WTC11 (cell line): ENCODE results near the gene DCP1B. TPM values are rescaled to one million over a fixed set of nuclear protein-coding genes. Genes with fewer than 3 reads are reported as not detected.

Source experiments
- ATAC-seq: fragments of 200-7000 bp; cut with Tn5 transposase; 2 replicates; pipeline ENCODE4 v1.10.0; 2021; ENCODE audit warnings: mild to moderate bottlenecking, moderate library complexity
- CTCF ChIA-PET: fragments of 300-600 bp; sonication (Branson Sonifier 250); formaldehyde crosslinking; loops from one replicate; lab custom pipeline; 2021; ENCODE audit warnings: antibody characterized with exemption; lab: Charles Lee
- POLR2A ChIA-PET: fragments of 350-600 bp; sonication (Branson Sonifier 250); formaldehyde crosslinking; loops from one replicate; lab custom pipeline; 2021; ENCODE audit warnings: antibody characterized with exemption; lab: Charles Lee
- DNase-seq: peaks from one replicate; pipeline ENCODE4 v3.0.0; 2021; ENCODE audit warnings: low spot score
- H3K27ac Mint-ChIP-seq: 2 replicates; pipeline ENCODE4 v1.8.0; 2021; ENCODE audit warnings: mixed read lengths
- H3K27me3 Mint-ChIP-seq: 2 replicates; pipeline ENCODE4 v1.8.0; 2021; ENCODE audit warnings: low read depth, mild to moderate bottlenecking, moderate library complexity, mixed read lengths
- H3K36me3 Mint-ChIP-seq: 2 replicates; pipeline ENCODE4 v1.8.0; 2021; ENCODE audit warnings: mixed read lengths
- H3K4me1 Mint-ChIP-seq: 2 replicates; pipeline ENCODE4 v1.8.0; 2022; ENCODE audit warnings: mixed read lengths
- H3K4me3 Mint-ChIP-seq: 2 replicates; pipeline ENCODE4 v1.8.0; 2021; ENCODE audit warnings: mild to moderate bottlenecking, moderate library complexity, mixed read lengths
- H3K9me3 Mint-ChIP-seq: 2 replicates; pipeline ENCODE4 v1.8.0; 2021; ENCODE audit warnings: mixed read lengths
- FOXJ3 ChIP-seq: sonication (generic); formaldehyde crosslinking; IDR thresholded peaks from 2 replicates; pipeline ENCODE4 v1.9.0; 2021; ENCODE audit warnings: missing genetic modification reagents, mild to moderate bottlenecking, borderline replicate concordance
- FOXK1 ChIP-seq: sonication (generic); formaldehyde crosslinking; IDR thresholded peaks from 2 replicates; pipeline ENCODE4 v1.8.0; 2022; ENCODE audit warnings: mild to moderate bottlenecking, moderate library complexity, missing genetic modification reagents
- GABPB1 ChIP-seq: sonication (generic); formaldehyde crosslinking; IDR thresholded peaks from 2 replicates; pipeline ENCODE4 v1.8.1; 2023; ENCODE audit warnings: mild to moderate bottlenecking, missing genetic modification reagents
- GTF2I ChIP-seq: fragments of 250-450 bp; sonication (Bioruptor Pico); conservative IDR thresholded peaks from 2 replicates; pipeline ENCODE4 v1.4.0; 2021; ENCODE audit warnings: mild to moderate bottlenecking
- JAZF1 ChIP-seq: fragments of 250-450 bp; sonication (Bioruptor Pico); IDR thresholded peaks from 2 replicates; pipeline ENCODE4 v1.9.0; 2021; ENCODE audit warnings: moderate library complexity, mild to moderate bottlenecking, inconsistent platforms
- KAT7 ChIP-seq: sonication (generic); formaldehyde crosslinking; IDR thresholded peaks from 2 replicates; pipeline ENCODE4 v1.8.1; 2023; ENCODE audit warnings: missing genetic modification reagents, mild to moderate bottlenecking, borderline replicate concordance
- MYBL2 ChIP-seq: sonication (generic); formaldehyde crosslinking; IDR thresholded peaks from 2 replicates; pipeline ENCODE4 v1.8.1; 2023; ENCODE audit warnings: mild to moderate bottlenecking, moderate library complexity, missing genetic modification reagents
- NFE2L1 ChIP-seq: sonication (generic); formaldehyde crosslinking; IDR thresholded peaks from 2 replicates; pipeline ENCODE4 v1.8.1; 2023; ENCODE audit warnings: missing genetic modification reagents
- NFYB ChIP-seq: sonication (generic); formaldehyde crosslinking; conservative IDR thresholded peaks from 2 replicates; pipeline ENCODE4 v1.8.0; 2022; ENCODE audit warnings: low read depth, missing genetic modification reagents
- NR3C1 ChIP-seq: sonication (generic); formaldehyde crosslinking; conservative IDR thresholded peaks from 2 replicates; pipeline ENCODE4 v1.8.1; 2023; ENCODE audit warnings: low read depth, mild to moderate bottlenecking, missing genetic modification reagents
- PREB ChIP-seq: sonication (generic); formaldehyde crosslinking; IDR thresholded peaks from 2 replicates; pipeline ENCODE4 v1.8.1; 2022; ENCODE audit warnings: mild to moderate bottlenecking, missing genetic modification reagents, moderate library complexity, borderline replicate concordance
- PRRX2 ChIP-seq: fragments of 250-450 bp; sonication (Bioruptor Pico); IDR thresholded peaks from 2 replicates; pipeline ENCODE4 v1.8.0; 2021; ENCODE audit warnings: mild to moderate bottlenecking
- SMAD4 ChIP-seq: sonication (generic); formaldehyde crosslinking; IDR thresholded peaks from 2 replicates; pipeline ENCODE4 v1.8.0; 2022; ENCODE audit warnings: mild to moderate bottlenecking, missing genetic modification reagents
- ZNF219 ChIP-seq: sonication (generic); formaldehyde crosslinking; IDR thresholded peaks from 2 replicates; pipeline ENCODE4 v1.8.0; 2023; ENCODE audit warnings: missing genetic modification reagents, mild to moderate bottlenecking, borderline replicate concordance
- ZNF232 ChIP-seq: sonication (generic); formaldehyde crosslinking; IDR thresholded peaks from 2 replicates; pipeline ENCODE4 v1.8.0; 2022; ENCODE audit warnings: mild to moderate bottlenecking, missing genetic modification reagents
- ZNF416 ChIP-seq: fragments of 250-450 bp; sonication (Bioruptor Pico); IDR thresholded peaks from 2 replicates; pipeline ENCODE4 v1.9.0; 2021; ENCODE audit warnings: mild to moderate bottlenecking, inconsistent platforms
- ZNF423 ChIP-seq: fragments of 250-450 bp; sonication (Bioruptor Pico); IDR thresholded peaks from 2 replicates; pipeline ENCODE4 v2.1.2; 2022; ENCODE audit warnings: mild to moderate bottlenecking, moderate library complexity
- ZNF532 ChIP-seq: fragments of 250-450 bp; sonication (Bioruptor Pico); IDR thresholded peaks from 2 replicates; pipeline ENCODE4 v1.9.0; 2021; ENCODE audit warnings: mild to moderate bottlenecking, borderline replicate concordance
- ZNF671 ChIP-seq: fragments of 250-450 bp; sonication (Bioruptor Pico); IDR thresholded peaks from 2 replicates; pipeline ENCODE4 v1.8.0; 2021; ENCODE audit warnings: mild to moderate bottlenecking
- ZSCAN18 ChIP-seq: fragments of 250-450 bp; sonication (Bioruptor Pico); IDR thresholded peaks from 2 replicates; pipeline ENCODE4 v2.1.2; 2022; ENCODE audit warnings: mild to moderate bottlenecking, moderate library complexity
- total RNA-seq: library from RNA; stranded (reverse); gene quantifications from 3 replicates; pipeline ENCODE4 v1.2.3, GENCODE V29; 2021
- TF ChIP-seq, protein P1 (sequence below): fragments of 250-450 bp; sonication (Bioruptor Pico); conservative IDR thresholded peaks from 2 replicates; pipeline ENCODE4 v1.9.0; 2021; ENCODE audit warnings: mild to moderate bottlenecking
- TF ChIP-seq, protein P2 (sequence below): fragments of 250-450 bp; sonication (Bioruptor Pico); IDR thresholded peaks from 2 replicates; pipeline ENCODE4 v1.9.0; 2021; ENCODE audit warnings: moderate library complexity, mild to moderate bottlenecking, inconsistent platforms, borderline replicate concordance
- TF ChIP-seq, protein P3 (sequence below): fragments of 250-450 bp; sonication (Bioruptor Pico); IDR thresholded peaks from 2 replicates; pipeline ENCODE4 v1.9.0; 2021; ENCODE audit warnings: mild to moderate bottlenecking

DCP1B gene
- total RNA-seq, 1 experiment from 2014 or later = 25.1 TPM

DNA sequence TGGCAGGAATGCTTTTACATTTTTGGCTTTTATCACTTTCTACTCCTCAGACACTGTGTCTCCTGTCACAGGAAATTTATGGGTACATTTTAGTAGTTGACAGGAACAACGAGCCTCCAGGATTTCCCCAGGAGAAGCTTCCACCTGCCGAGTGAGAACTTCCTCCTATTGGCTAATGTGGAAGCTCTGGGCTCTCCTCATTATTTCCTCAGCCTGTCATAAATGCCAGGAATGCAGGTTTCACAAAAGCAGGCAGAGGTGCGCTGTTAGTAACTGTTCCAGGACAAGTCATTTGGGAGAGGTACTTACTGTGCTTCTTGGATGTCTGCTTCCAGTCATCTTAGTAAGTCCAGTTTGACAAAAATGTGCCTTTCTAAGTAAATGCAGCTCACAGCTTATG is 19.1 kb upstream of the DCP1B start (continued):
- TF ChIP-seq, protein P1, sequence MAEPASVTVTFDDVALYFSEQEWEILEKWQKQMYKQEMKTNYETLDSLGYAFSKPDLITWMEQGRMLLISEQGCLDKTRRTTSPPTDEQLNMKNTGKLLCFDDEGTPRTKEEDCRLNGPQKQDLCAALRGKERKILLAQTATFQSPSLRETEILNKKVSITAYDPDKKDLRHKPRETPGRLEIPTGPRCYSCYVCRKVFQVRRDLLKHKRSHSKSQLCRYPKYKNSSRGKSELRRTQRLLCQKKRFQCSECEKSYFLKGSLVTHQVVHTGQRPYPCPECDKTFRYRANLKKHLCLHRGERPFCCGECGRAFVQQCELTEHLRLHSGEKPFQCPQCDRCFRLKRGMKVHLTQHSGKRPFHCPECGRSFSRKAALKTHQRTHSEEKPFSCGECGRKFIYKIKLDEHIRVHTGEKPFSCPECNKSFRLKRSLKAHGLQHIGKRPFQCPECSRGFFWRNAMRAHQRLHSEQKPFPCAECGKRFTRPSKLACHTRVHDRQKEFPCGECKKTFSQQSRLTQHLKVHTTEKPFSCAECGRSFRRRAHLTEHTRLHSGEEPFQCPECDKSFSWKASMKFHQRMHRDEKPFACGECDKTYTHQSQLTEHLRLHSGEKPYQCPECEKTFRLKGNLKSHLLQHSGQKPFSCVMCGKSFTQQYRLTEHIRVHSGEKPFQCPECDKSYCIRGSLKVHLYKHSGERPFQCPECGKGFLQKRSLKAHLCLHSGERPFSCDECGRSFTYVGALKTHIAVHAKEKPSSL (CRISPR knock-in tag) = no peak
- TF ChIP-seq FOXK1 (CRISPR knock-in tag) (no peak), JAZF1 (CRISPR knock-in tag) (no peak), SMAD4 (CRISPR knock-in tag) (no peak), PRRX2 (no peak), ZNF416 (CRISPR knock-in tag) (no peak), ZNF532 (CRISPR knock-in tag) (no peak), PREB (CRISPR knock-in tag) (no peak), ZNF219 (no peak), ZSCAN18 (CRISPR knock-in tag) (no peak), NFE2L1 (CRISPR knock-in tag) (no peak)
- TF ChIP-seq, protein P2, sequence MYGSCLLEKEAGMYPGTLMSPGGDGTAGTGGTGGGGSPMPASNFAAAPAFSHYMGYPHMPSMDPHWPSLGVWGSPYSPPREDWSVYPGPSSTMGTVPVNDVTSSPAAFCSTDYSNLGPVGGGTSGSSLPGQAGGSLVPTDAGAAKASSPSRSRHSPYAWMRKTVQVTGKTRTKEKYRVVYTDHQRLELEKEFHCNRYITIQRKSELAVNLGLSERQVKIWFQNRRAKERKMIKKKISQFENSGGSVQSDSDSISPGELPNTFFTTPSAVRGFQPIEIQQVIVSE (CRISPR knock-in tag) = no peak

- DNase-seq = no peak
- ChIA-PET POLR2A (no interaction called here), CTCF (no interaction called here)
- Mint-ChIP-seq H3K9me3 (no peaks in the 10 kb centered on the region; the same call in 1 of the 2 replicates), H3K4me3 (no peak overlapping the region), H3K36me3 (no peaks in the 10 kb centered on the region), H3K27ac (no peak overlapping the region), H3K27me3 (no peaks in the 10 kb centered on the region), H3K4me1 (peaks cover 13% of the 10 kb centered on the region)
- ATAC-seq = no peak
- TF ChIP-seq, protein P3, sequence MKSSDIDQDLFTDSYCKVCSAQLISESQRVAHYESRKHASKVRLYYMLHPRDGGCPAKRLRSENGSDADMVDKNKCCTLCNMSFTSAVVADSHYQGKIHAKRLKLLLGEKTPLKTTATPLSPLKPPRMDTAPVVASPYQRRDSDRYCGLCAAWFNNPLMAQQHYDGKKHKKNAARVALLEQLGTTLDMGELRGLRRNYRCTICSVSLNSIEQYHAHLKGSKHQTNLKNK (CRISPR knock-in tag) = no peak
- TF ChIP-seq NR3C1 (CRISPR knock-in tag) = no peak
- no peak for TF ChIP-seq NFYB (CRISPR knock-in tag)
- TF ChIP-seq MYBL2 (CRISPR knock-in tag) = no peak
- no peak for TF ChIP-seq GTF2I (CRISPR knock-in tag)
- no peak for TF ChIP-seq KAT7
- TF ChIP-seq GABPB1 (CRISPR knock-in tag) = no peak
- no peak for TF ChIP-seq ZNF423 (CRISPR knock-in tag)
- no peak for TF ChIP-seq FOXJ3 (CRISPR knock-in tag)
- TF ChIP-seq ZNF532 (CRISPR knock-in tag) = no peak
- TF ChIP-seq ZNF232 (CRISPR knock-in tag) = no peak
- TF ChIP-seq ZNF671 = no peak
Observed at GRCh38 chr12:2020511-2020910, 16.3 kb upstream of the DCP1B start.
